BJ (cell line): ENCODE data around the gene USP20. TPM values are rescaled to one million over a fixed set of nuclear protein-coding genes. Genes with fewer than 3 reads are reported as not detected.

Source experiments
- CTCF ChIA-PET: fragments of 350-600 bp; formaldehyde crosslinking; extraction: SDS; loops from one replicate; lab custom pipeline; 2021; ENCODE audit warnings: antibody characterized with exemption, inconsistent platforms; lab: Yijun Ruan, JAX
- POLR2A ChIA-PET: fragments of 300-600 bp; sonication (Branson Sonifier 250); formaldehyde crosslinking; extraction: SDS; loops from one replicate; lab custom pipeline; 2021; ENCODE audit warnings: antibody characterized with exemption; lab: Charles Lee
- DNase-seq: peaks from one replicate; pipeline ENCODE4 v3.0.0-alpha.2; 2011; ENCODE audit warnings: low read depth
- H3K27me3 ChIP-seq: 2 replicates; pipeline ENCODE4 v1.6.0; 2011; ENCODE audit warnings: low read length; ENCODE audit not compliant: control insufficient read depth, insufficient read depth
- H3K36me3 ChIP-seq: 2 replicates; pipeline ENCODE4 v1.5.1; 2011; ENCODE audit warnings: low read length; ENCODE audit not compliant: control insufficient read depth, insufficient read depth
- H3K4me3 ChIP-seq: 2 replicates; pipeline ENCODE4 v1.5.1; 2011; ENCODE audit warnings: low read depth, mild to moderate bottlenecking, control low read depth, low read length
- CTCF ChIP-seq: IDR thresholded peaks from 2 replicates; pipeline ENCODE4 v1.5.1; 2011; ENCODE audit warnings: low read depth, mild to moderate bottlenecking, control low read depth, inconsistent platforms, low read length, moderate library complexity; ENCODE audit not compliant: insufficient read depth
- polyA plus RNA-seq: library from polyadenylated mRNA; depleted of rRNA; stranded (reverse); fragments of >200 nt; gene quantifications from 2 replicates; pipeline ENCODE4 v1.2.3, GENCODE V29; 2011

USP20 gene
- polyA plus RNA-seq, 1 experiment = 19.0 TPM

GRCh38 chr9:129869585-129870501 lies 34.6 kb downstream of the USP20 start:
- Histone ChIP-seq H3K4me3 (no peak overlapping the region), H3K36me3 (peaks cover 25% of the 10 kb centered on the region), H3K27me3 (no peaks in the 10 kb centered on the region)
- TF ChIP-seq CTCF = no peak
- DNase-seq = no peak
- CTCF ChIA-PET = no interaction called here
- POLR2A ChIA-PET = no interaction called here

- no peak for DNase-seq
- ChIA-PET POLR2A (no interaction called here), CTCF (no interaction called here)
- Histone ChIP-seq H3K36me3 (peaks cover 33% of the 10 kb centered on the region), H3K27me3 (no peaks in the 10 kb centered on the region), H3K4me3 (no peak overlapping the region)
- TF ChIP-seq CTCF = no peak
Measured at GRCh38 chr9:129871046-129871445, 35.8 kb downstream of the USP20 start.

- ChIA-PET POLR2A (no interaction called here), CTCF (no interaction called here)
- TF ChIP-seq CTCF = no peak
- peaks cover 29% of the 10 kb centered on the region for H3K36me3 ChIP-seq
- no peak overlapping the region for H3K4me3 ChIP-seq
- DNase-seq = no peak
- no peaks in the 10 kb centered on the region for H3K27me3 ChIP-seq
Measured at GRCh38 chr9:129873563-129874190, 38.4 kb downstream of the USP20 start.

GRCh38 chr9:129874261-129875101 lies 39.2 kb downstream of the USP20 start:
- CTCF ChIA-PET = interaction anchor here (0.6 to 1.0 kb wide), 2 partner anchors 73 to 82 kb away, joined by 3 to 4 read pairs; no protein-coding TSS in a partner anchor
- no peak overlapping the region for H3K4me3 ChIP-seq
- no peak for TF ChIP-seq CTCF
- H3K36me3 ChIP-seq = peaks cover 30% of the 10 kb centered on the region
- no peak for DNase-seq
- POLR2A ChIA-PET = no interaction called here
- no peaks in the 10 kb centered on the region for H3K27me3 ChIP-seq
